ENCODE data around the gene PNMA1. TPM values are rescaled to one million over a fixed set of nuclear protein-coding genes. Genes with fewer than 3 reads are reported as not detected.

The PNMA1 gene
- total RNA-seq, 1 donor from 2014 or later = 15.1 TPM

DNA sequence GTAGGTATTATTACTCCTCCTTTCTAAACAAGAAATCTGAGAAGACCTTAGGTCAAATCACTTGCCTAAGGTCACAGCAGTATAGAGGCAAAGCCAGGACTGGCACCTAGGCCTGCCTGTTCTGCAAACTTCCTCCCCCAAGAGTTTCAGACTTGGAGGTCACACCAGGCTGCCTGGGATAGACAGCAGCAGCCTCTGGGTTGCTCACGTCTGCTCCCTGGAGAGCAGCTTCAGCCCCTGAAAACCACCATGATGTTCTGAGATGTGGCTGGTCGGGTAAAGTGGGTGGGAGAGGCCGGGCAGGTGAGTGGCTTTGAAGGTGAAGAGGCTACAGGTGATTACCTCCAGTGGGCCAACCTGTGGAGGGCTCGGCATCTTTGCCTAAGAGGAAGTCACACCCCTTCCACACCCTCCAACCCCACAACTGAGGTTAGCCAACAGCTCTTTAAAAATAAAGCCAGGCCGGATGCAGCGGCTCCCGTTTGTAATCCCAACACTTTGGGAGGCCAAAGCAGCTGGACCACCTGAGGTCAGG is 37.0 kb upstream of the PNMA1 start:
- Histone ChIP-seq H3K36me3 (ENCODE audit: control insufficient read depth in 3 of 3, insufficient read depth in 3 of 3, low read length in 3 of 3) (peaks cover 0 to 3% (median 0%) of the 10 kb centered on the region in 3 donors), H3K4me1 (ENCODE audit: control insufficient read depth in 3 of 3, insufficient read depth in 3 of 3, low read length in 3 of 3) (peaks cover 91 to 95% (median 94%) of the 10 kb centered on the region in 3 donors), H3K27me3 (ENCODE audit: control insufficient read depth in 3 of 3, insufficient read depth in 3 of 3, low read length in 3 of 3) (no peaks in the 10 kb centered on the region), H3K27ac (ENCODE audit: low read depth, low read length) (peak overlapping the region; percentile 89), H3K9me3 (ENCODE audit: control insufficient read depth in 3 of 3, low read length in 3 of 3) (no peaks in the 10 kb centered on the region), H3K9ac (ENCODE audit: low read depth in 1 of 3, low read length in 3 of 3) (peak overlapping the region in 2 of 3 donors; percentile 14 to 33), H3K4me3 (ENCODE audit: low read length in 3 of 3) (peak overlapping the region in 2 of 3 donors; percentile 6 to 24)

GRCh38 chr14:73750531-73750901 is 36.3 kb upstream of the PNMA1 start:
- Histone ChIP-seq H3K9ac (ENCODE audit: low read depth in 1 of 3, low read length in 3 of 3) (peak overlapping the region in 1 of 3 donors; percentile 44), H3K36me3 (ENCODE audit: control insufficient read depth in 3 of 3, insufficient read depth in 3 of 3, low read length in 3 of 3) (peaks cover 0 to 3% (median 0%) of the 10 kb centered on the region in 3 donors), H3K27me3 (ENCODE audit: control insufficient read depth in 3 of 3, insufficient read depth in 3 of 3, low read length in 3 of 3) (no peaks in the 10 kb centered on the region), H3K9me3 (ENCODE audit: control insufficient read depth in 3 of 3, low read length in 3 of 3) (no peaks in the 10 kb centered on the region), H3K4me1 (ENCODE audit: control insufficient read depth in 3 of 3, insufficient read depth in 3 of 3, low read length in 3 of 3) (peaks cover 91 to 95% (median 94%) of the 10 kb centered on the region in 3 donors), H3K4me3 (ENCODE audit: low read length in 3 of 3) (no peak overlapping the region), H3K27ac (ENCODE audit: low read depth, low read length) (peak overlapping the region; percentile 89)

DNA sequence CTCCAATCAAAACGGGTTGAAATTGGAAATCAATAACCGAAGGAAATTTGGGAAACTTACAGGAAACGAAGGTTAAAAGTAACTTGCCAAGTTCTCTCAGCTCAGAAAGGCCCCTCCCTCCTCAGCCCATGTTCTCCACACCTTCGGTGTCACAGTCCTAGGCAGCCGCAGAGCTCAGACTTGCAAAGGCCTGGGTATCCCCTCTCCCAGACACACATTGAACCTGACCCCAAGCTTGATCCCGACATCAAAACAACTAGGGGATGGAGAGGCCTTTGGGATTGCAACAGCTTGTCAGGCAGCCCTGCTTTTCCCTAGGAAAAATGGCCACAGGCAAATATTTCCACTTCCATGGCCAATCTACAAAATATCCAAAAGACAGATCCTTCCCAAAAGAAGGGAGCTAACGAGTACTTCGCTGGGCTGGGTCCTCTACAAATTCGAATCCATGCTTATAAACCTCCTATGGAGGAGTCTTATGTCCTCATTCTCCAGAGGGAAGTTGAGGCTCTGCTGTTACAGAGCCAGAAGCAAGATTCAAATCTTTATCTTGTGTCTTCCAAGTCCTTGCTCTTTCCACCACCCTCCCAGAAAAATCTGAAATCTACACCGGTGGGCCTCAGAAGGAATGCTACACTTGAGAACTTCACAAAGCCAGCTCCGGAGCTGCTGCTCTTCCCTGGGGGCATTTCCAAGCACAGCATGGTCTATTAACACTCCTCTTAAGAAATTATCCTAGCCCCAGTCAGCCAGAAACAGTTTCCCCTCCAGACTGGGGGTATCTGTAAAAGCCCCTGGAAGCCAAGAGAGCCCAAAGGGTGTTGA is 35.7 kb upstream of the PNMA1 start:
- Histone ChIP-seq H3K4me1 (ENCODE audit: control insufficient read depth in 3 of 3, insufficient read depth in 3 of 3, low read length in 3 of 3) (peaks cover 91 to 95% (median 94%) of the 10 kb centered on the region in 3 donors), H3K27ac (ENCODE audit: low read depth, low read length) (peak overlapping the region; percentile 89), H3K36me3 (ENCODE audit: control insufficient read depth in 3 of 3, insufficient read depth in 3 of 3, low read length in 3 of 3) (peaks cover 0 to 3% (median 0%) of the 10 kb centered on the region in 3 donors), H3K4me3 (ENCODE audit: low read length in 3 of 3) (peak overlapping the region in 1 of 3 donors; percentile 24), H3K9ac (ENCODE audit: low read depth in 1 of 3, low read length in 3 of 3) (peak overlapping the region in 1 of 3 donors; percentile 45), H3K9me3 (ENCODE audit: control insufficient read depth in 3 of 3, low read length in 3 of 3) (no peaks in the 10 kb centered on the region), H3K27me3 (ENCODE audit: control insufficient read depth in 3 of 3, insufficient read depth in 3 of 3, low read length in 3 of 3) (no peaks in the 10 kb centered on the region)

GRCh38 chr14:73748858-73749357 is 34.7 kb upstream of the PNMA1 start:
- Histone ChIP-seq H3K4me1 (ENCODE audit: control insufficient read depth in 3 of 3, insufficient read depth in 3 of 3, low read length in 3 of 3) (peaks cover 91 to 95% (median 94%) of the 10 kb centered on the region in 3 donors), H3K4me3 (ENCODE audit: low read length in 3 of 3) (no peak overlapping the region), H3K9ac (ENCODE audit: low read depth in 1 of 3, low read length in 3 of 3) (peak overlapping the region in 1 of 3 donors; percentile 9), H3K27ac (ENCODE audit: low read depth, low read length) (peak overlapping the region; percentile 18), H3K27me3 (ENCODE audit: control insufficient read depth in 3 of 3, insufficient read depth in 3 of 3, low read length in 3 of 3) (no peaks in the 10 kb centered on the region), H3K9me3 (ENCODE audit: control insufficient read depth in 3 of 3, low read length in 3 of 3) (no peaks in the 10 kb centered on the region), H3K36me3 (ENCODE audit: control insufficient read depth in 3 of 3, insufficient read depth in 3 of 3, low read length in 3 of 3) (peaks cover 0 to 3% (median 0%) of the 10 kb centered on the region in 3 donors)

DNA sequence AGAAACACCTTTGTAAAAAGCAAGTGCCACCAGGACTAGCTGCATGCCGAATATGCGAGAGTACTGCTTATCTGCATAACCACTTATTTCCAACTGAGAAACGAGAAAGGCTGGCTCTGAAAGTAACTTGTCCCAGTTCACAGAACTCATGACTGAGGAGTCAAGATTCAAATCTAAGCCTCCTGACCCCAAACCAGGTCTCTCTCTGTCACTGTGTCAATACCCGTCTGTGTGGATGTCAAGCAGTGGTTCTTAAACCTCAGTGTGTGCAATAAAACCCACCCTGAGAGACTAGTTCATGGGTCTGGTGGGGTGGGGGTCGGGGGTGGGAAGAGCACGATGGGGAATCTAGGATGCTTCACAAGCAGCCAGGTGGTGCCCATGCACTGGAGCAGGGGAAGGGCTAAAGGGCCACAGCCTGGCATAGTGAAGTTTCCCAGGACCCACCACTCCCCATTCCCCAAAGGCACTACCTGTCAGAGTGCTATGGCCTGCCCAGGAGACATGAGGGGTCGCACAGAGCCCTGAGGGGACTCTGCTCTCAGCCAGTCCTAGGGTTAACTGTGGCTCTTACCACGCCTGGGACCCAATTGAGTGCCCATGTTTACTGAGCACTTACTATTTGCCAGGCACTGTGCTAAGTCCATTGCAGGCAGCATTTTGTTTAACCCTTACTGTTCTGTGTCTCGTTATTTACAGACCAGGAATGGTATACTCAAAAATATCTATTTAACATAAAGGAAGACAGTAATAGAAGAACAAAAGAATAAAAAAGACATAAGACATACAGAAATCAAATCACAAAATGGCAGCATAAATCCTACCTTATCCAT is 33.4 kb upstream of the PNMA1 start:
- Histone ChIP-seq H3K36me3 (ENCODE audit: control insufficient read depth in 3 of 3, insufficient read depth in 3 of 3, low read length in 3 of 3) (peaks cover 0 to 3% (median 0%) of the 10 kb centered on the region in 3 donors), H3K4me3 (ENCODE audit: low read length in 3 of 3) (no peak overlapping the region), H3K9me3 (ENCODE audit: control insufficient read depth in 3 of 3, low read length in 3 of 3) (no peaks in the 10 kb centered on the region), H3K27me3 (ENCODE audit: control insufficient read depth in 3 of 3, insufficient read depth in 3 of 3, low read length in 3 of 3) (no peaks in the 10 kb centered on the region), H3K4me1 (ENCODE audit: control insufficient read depth in 3 of 3, insufficient read depth in 3 of 3, low read length in 3 of 3) (peaks cover 91 to 95% (median 94%) of the 10 kb centered on the region in 3 donors), H3K27ac (ENCODE audit: low read depth, low read length) (no peak overlapping the region), H3K9ac (ENCODE audit: low read depth in 1 of 3, low read length in 3 of 3) (peak overlapping the region in 1 of 3 donors; percentile 75)

DNA sequence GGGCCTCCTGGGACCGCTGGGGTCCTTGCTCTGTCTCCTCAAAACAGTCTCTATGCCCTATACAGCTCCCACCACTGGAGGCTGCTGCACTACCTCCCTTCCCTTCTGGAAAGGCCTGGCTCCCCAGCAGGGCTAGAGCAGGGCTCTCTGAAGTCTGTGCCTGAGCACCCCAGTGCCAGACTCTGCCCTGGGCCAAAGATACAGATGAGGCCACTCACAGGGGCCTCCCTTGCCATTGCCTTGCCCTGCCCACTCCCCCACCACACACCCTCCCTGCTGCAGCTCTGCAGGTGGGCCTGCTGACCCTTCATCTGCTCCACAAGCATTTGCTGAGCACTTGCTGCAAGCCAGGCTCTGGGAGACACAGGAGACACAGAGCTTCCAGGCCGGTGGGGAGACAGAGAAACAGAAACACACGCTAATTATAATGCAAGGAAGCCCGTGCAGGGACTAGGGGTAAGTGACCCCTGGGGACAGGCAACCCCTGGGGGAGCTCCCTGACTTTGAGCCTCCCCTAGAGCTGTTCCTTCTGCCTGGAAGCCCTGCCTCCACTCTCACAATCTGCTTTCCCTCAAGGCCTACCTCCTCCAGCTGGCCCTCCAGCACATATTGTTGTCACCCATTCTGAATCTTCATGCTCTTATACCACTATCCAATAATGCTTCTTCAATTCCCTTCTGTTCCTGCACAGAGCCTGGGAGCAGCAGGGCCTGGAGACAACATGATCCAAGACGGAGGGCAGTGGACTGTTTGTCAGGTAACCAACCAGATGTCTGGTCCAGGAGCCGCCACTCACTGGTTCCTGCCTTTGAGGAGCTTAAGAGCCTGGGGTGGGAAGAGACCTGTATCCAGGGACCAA is 32.6 kb upstream of the PNMA1 start:
- peaks cover 91 to 95% (median 94%) of the 10 kb centered on the region in 3 donors for H3K4me1 ChIP-seq (ENCODE audit: control insufficient read depth in 3 of 3, insufficient read depth in 3 of 3, low read length in 3 of 3)
- H3K27ac ChIP-seq (ENCODE audit: low read depth, low read length) = peak overlapping the region; percentile 69
- no peaks in the 10 kb centered on the region for H3K9me3 ChIP-seq (ENCODE audit: control insufficient read depth in 3 of 3, low read length in 3 of 3)
- peaks cover 0 to 3% (median 0%) of the 10 kb centered on the region in 3 donors for H3K36me3 ChIP-seq (ENCODE audit: control insufficient read depth in 3 of 3, insufficient read depth in 3 of 3, low read length in 3 of 3)
- no peaks in the 10 kb centered on the region for H3K27me3 ChIP-seq (ENCODE audit: control insufficient read depth in 3 of 3, insufficient read depth in 3 of 3, low read length in 3 of 3)
- H3K9ac ChIP-seq (ENCODE audit: low read depth in 1 of 3, low read length in 3 of 3) = peak overlapping the region in 2 of 3 donors; percentile 27 to 75
- peak overlapping the region in 2 of 3 donors; percentile 25 to 28 for H3K4me3 ChIP-seq (ENCODE audit: low read length in 3 of 3)

DNA sequence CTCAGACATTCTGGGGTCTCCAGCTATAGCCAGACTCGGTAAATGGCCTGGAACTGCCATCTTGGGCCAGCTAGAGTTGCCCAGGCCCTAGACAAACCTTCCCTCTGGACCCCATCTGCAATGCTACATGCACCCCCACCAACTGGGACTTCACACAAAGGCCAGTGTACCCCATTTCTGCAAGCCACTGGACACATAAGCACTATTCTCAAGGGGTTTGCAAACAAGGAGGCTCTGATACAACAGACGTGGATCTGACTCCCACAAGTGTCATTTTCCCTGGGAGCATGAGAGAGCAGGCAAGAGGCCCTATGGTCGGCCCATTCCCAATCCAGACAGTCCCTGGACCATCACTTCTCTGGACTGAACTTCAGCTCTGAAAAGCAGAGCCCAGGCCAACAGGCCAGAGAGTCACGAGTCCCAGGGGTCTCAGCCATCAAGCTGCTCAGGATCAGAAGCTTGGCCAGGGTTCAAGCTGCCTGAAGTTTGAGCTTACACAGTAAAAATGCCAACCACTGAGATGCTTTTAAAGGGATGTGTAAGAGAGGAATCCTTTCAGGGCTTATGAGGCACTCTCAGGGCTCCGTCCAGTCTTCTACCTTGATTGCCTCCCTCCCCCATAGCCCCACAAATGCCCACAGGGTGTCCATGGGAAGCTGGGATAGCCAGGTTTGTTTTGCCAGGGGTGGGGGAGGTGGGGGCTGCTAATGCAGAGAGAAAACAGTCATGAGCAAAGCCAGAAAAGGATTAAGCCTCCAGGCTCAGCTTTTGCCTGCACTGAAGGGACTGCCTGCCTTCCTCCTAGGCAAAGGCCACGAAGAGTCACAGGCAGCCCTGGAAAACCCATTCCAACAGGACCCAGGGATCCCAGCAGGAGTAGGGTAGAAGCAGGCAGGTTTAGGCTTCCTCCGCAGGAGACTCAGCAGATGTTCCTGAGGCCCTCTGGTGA is 31.7 kb upstream of the PNMA1 start:
- H3K4me3 ChIP-seq (ENCODE audit: low read length in 3 of 3) = peak overlapping the region; percentile 13 to 25 (median 23)
- H3K4me1 ChIP-seq (ENCODE audit: control insufficient read depth in 3 of 3, insufficient read depth in 3 of 3, low read length in 3 of 3) = peaks cover 89 to 95% (median 94%) of the 10 kb centered on the region in 3 donors
- no peaks in the 10 kb centered on the region for H3K36me3 ChIP-seq (ENCODE audit: control insufficient read depth in 3 of 3, insufficient read depth in 3 of 3, low read length in 3 of 3)
- peak overlapping the region; percentile 27 to 75 (median 36) for H3K9ac ChIP-seq (ENCODE audit: low read depth in 1 of 3, low read length in 3 of 3)
- no peaks in the 10 kb centered on the region for H3K9me3 ChIP-seq (ENCODE audit: control insufficient read depth in 3 of 3, low read length in 3 of 3)
- H3K27me3 ChIP-seq (ENCODE audit: control insufficient read depth in 3 of 3, insufficient read depth in 3 of 3, low read length in 3 of 3) = no peaks in the 10 kb centered on the region
- peak overlapping the region; percentile 69 for H3K27ac ChIP-seq (ENCODE audit: low read depth, low read length)

DNA sequence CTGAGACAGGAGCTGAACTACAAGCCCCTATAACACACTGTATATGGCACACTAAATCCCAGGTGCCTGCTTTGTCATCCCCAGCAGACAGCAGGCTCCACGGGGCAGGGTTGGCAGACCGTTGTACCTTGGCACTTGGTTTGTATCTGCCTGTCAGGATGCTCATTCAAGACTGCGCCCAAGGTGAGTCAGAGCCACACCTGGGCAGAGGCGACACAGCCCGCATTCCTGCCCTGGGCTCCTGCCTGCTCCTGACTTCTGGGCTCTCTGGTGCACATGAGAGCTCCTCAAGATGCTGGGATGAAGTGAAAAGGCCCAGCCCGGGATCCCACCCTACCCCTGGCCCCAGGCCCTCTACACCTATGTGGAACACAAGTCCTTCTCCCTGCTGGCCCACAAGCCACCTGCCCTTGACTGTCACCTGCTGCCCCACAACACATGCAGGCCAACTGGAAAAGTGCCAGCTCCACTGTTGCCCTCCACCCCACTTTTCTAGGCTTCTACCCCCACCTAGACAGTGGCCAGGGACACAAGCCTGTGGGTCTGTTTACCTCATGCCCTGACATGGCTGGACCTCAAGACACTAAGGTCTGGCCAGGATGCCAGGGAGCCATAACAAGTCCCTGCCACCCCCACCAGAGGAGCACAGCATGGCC is 30.8 kb upstream of the PNMA1 start:
- peaks cover 89 to 95% (median 94%) of the 10 kb centered on the region in 3 donors for H3K4me1 ChIP-seq (ENCODE audit: control insufficient read depth in 3 of 3, insufficient read depth in 3 of 3, low read length in 3 of 3)
- peak overlapping the region; percentile 29 to 75 (median 66) for H3K9ac ChIP-seq (ENCODE audit: low read depth in 1 of 3, low read length in 3 of 3)
- H3K4me3 ChIP-seq (ENCODE audit: low read length in 3 of 3) = peak overlapping the region in 2 of 3 donors; percentile 6 to 19
- no peaks in the 10 kb centered on the region for H3K36me3 ChIP-seq (ENCODE audit: control insufficient read depth in 3 of 3, insufficient read depth in 3 of 3, low read length in 3 of 3)
- peak overlapping the region; percentile 69 for H3K27ac ChIP-seq (ENCODE audit: low read depth, low read length)
- no peaks in the 10 kb centered on the region for H3K9me3 ChIP-seq (ENCODE audit: control insufficient read depth in 3 of 3, low read length in 3 of 3)
- H3K27me3 ChIP-seq (ENCODE audit: control insufficient read depth in 3 of 3, insufficient read depth in 3 of 3, low read length in 3 of 3) = no peaks in the 10 kb centered on the region
